Testis (tissue), 3 donors: Measurements from ENCODE around the gene NOS1AP. TPM values are rescaled to one million over a fixed set of nuclear protein-coding genes. Genes with fewer than 3 reads are reported as not detected.

ENCODE experiments used
- DNase-seq: peaks from one replicate; pipeline ENCODE4 v3.0.0-alpha.2; 2019
- H3K27ac ChIP-seq, 2 donors: fragments of 200-600 bp; sonication (generic); one replicate each; pipeline ENCODE4 v1.5.1; 2019
- H3K27me3 ChIP-seq: fragments of 200-600 bp; sonication (generic); one replicate; pipeline ENCODE4 v1.5.1; 2019
- H3K36me3 ChIP-seq: fragments of 200-600 bp; sonication (generic); one replicate; pipeline ENCODE4 v1.5.1; 2017; ENCODE audit warnings: low read depth; ENCODE audit errors: missing control alignments
- H3K4me1 ChIP-seq: fragments of 200-600 bp; sonication (generic); one replicate; pipeline ENCODE4 v1.5.1; 2019
- H3K4me3 ChIP-seq, 2 donors: fragments of 200-600 bp; sonication (generic); one replicate each; pipeline ENCODE4 v1.5.1; 2017 to 2019
- H3K9me3 ChIP-seq: fragments of 200-600 bp; sonication (generic); one replicate; pipeline ENCODE4 v1.5.1; 2017
- POLR2A ChIP-seq: fragments of 450-650 bp; IDR thresholded peaks from one replicate; pipeline ENCODE4 v1.6.1; 2017; ENCODE audit warnings: antibody characterized with exemption, mild to moderate bottlenecking, moderate library complexity
- WGBS, 2 donors: methylation state at CpG; one replicate each; pipeline ENCODE4 v1.1.5; 2018; 5-methylcytosine and 5-hydroxymethylcytosine counted together
- intact Hi-C: fragments of 100-400 bp; cut with DNase I; formaldehyde crosslinking; loops from one replicate; pipeline ENCODE4 v1.15.1; 2023; ENCODE audit warnings: low total_unique reads
- polyA plus RNA-seq: library from polyadenylated mRNA; stranded (reverse); fragments of 350-450 nt; fragmentation: Illumina TruSeq; extraction: RNeasy Lipid Tissue Mini Kit (QIAGEN cat#74804); gene quantifications from one replicate; pipeline ENCODE4 v1.2.3, GENCODE V29; 2014; ENCODE audit warnings: low read depth, low replicate concordance; ENCODE audit not compliant: insufficient read depth
- total RNA-seq, 2 donors: library from RNA; depleted of rRNA; stranded (reverse); fragments of >200 nt; gene quantifications; one replicate each; pipeline ENCODE4 v1.2.3, GENCODE V29; 2016
- TF ChIP-seq, protein P1 (sequence below), 3 experiments: fragments of 450-650 bp in 2 of 3; fragments of 200-600 bp in 1 of 3; sonication (generic) in 1 of 3; IDR thresholded peaks; one replicate each; pipeline ENCODE4 v1.5.1; 2016 to 2019; ENCODE audit warnings: antibody characterized with exemption in 3 of 3, mild to moderate bottlenecking in 2 of 3, moderate library complexity in 1 of 3

Gene NOS1AP
- total and polyA plus RNA-seq, 3 donors from 2014 or later, result 2.1 to 5.1 (median 4.1) TPM

DNA sequence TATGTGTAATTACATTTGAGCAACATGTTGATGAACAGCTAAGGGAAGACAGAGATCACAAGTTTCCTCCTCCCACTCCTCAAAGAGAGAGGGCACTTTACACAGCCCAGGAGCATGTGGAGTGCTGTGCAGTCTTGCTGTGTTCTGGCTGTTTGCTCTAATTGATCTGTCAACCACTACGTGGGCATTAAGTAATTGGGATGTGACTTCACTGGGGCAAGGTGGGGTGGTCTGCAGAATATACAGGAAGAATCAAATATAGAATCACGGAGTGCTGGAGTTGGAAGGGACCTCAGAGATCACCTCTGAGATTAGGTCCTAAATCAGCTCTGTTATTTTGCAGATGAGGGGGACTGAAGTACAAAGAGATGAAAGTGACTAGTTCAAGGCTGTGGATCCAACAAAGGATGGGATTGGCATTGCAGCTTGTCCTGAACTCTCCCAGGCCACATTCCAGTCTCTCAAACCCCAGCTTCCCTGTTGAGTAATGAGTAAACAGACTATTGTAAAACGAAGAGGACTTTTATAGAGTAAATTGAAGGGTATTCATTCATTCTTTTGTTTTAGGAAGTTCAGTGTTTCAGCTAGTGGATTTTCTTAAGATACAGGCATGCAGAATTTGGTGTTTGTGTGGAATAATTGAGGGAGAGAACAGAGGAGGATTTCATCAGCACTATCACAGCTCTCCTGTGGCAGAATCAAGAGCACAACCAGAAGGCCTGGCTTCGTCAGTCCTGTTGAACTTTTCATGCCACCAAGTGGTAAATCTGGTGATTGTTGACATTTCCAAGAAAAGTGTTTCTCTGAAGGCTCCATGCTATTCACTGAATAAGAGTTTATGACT is 22.4 kb downstream of the NOS1AP start:
- no peaks in the 10 kb centered on the region for H3K27me3 ChIP-seq
- H3K36me3 ChIP-seq, result no peaks in the 10 kb centered on the region
- 48 to 63% methylated on average over 4 of the region's 4 CpGs for WGBS, 2 donors
- peaks cover 3% of the 10 kb centered on the region for H3K4me1 ChIP-seq
- no peak for DNase-seq
- TF ChIP-seq, protein P1, sequence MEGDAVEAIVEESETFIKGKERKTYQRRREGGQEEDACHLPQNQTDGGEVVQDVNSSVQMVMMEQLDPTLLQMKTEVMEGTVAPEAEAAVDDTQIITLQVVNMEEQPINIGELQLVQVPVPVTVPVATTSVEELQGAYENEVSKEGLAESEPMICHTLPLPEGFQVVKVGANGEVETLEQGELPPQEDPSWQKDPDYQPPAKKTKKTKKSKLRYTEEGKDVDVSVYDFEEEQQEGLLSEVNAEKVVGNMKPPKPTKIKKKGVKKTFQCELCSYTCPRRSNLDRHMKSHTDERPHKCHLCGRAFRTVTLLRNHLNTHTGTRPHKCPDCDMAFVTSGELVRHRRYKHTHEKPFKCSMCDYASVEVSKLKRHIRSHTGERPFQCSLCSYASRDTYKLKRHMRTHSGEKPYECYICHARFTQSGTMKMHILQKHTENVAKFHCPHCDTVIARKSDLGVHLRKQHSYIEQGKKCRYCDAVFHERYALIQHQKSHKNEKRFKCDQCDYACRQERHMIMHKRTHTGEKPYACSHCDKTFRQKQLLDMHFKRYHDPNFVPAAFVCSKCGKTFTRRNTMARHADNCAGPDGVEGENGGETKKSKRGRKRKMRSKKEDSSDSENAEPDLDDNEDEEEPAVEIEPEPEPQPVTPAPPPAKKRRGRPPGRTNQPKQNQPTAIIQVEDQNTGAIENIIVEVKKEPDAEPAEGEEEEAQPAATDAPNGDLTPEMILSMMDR (IDR thresholded peaks at IDR 0.05), result no peak
- H3K4me3 ChIP-seq, result no peak overlapping the region
- intact Hi-C loops, result no loop called here
- H3K27ac ChIP-seq, result no peak overlapping the region
- H3K9me3 ChIP-seq, result no peaks in the 10 kb centered on the region

DNA sequence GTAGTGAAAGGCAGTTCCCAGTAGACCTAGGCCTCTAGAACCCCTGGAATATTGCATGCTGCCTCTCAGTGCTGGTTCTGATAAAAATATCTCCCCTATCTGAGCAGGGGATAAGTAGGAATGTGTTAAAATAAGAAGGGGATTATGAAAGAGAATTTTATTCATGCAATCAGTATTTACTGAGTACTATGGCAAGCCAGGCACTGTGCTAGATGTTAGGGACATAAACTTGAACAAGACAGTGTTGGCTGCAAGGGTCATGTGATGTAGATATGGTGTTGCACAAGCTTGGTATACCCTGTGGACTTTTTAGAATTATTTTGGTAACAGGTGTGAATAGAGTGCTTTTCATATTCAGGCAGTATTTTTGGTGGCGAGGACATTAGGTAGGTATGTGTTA is 23.6 kb downstream of the NOS1AP start:
- H3K9me3 ChIP-seq, result no peaks in the 10 kb centered on the region
- peaks cover 3% of the 10 kb centered on the region for H3K4me1 ChIP-seq
- H3K27ac ChIP-seq, result no peak overlapping the region
- H3K36me3 ChIP-seq, result no peaks in the 10 kb centered on the region
- TF ChIP-seq POLR2A, result no peak
- TF ChIP-seq, protein P1 (IDR thresholded peaks at IDR 0.05), result no peak
- WGBS, 2 donors, result 95 to 100% methylated on average over 1 of the region's 1 CpG
- H3K4me3 ChIP-seq, result no peak overlapping the region
- no peak for DNase-seq
- H3K27me3 ChIP-seq, result no peaks in the 10 kb centered on the region
- intact Hi-C loops, result no loop called here

DNA sequence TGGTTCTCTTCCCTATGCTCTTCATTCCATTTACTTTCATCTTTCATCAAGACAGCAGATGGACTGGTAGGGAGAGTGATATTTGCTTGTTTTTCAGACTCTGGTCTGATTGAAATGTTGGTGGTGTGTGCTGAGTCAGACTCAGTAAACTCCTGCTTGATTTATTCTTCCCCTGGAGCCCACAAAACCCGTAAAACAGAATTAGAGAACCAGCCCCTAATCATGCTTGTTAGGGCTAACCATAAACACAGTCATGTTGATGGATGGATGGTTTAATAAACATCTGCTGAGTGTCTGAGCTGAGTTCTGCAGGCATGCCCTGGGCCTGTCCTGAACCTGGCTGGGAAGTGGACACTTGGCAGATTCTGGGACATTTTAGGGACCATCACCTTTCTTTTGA is 24.8 kb downstream of the NOS1AP start:
- no peak for DNase-seq
- Histone ChIP-seq H3K27me3 (no peaks in the 10 kb centered on the region), H3K4me1 (peaks cover 3% of the 10 kb centered on the region), H3K36me3 (no peaks in the 10 kb centered on the region), H3K27ac (no peak overlapping the region), H3K4me3 (no peak overlapping the region), H3K9me3 (no peaks in the 10 kb centered on the region)
- WGBS, 2 donors, result 88 to 89% methylated on average over 1 of the region's 1 CpG
- intact Hi-C loops, result no loop called here
- TF ChIP-seq, protein P1 (IDR thresholded peaks at IDR 0.05), result no peak
- no peak for TF ChIP-seq POLR2A

DNA sequence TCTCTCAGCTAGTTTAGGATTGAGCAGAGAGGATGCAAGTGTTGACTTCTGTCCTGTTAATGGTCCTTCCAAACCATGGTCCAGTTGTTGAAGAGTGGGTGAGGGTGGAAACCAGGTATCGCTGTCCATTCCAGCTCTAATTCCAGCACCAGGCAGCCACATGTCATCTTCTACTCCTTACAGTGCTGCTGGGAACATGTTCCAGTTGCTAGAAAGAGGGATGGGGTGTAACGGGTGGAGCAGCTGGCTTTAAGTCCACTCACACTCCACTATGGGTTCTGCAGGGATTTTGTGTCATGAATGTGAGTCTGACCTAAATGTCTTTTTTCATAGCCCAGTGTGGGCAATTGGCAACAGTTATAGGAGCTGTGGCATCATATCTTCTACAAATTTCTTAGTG is 25.2 kb downstream of the NOS1AP start:
- Histone ChIP-seq H3K9me3 (no peaks in the 10 kb centered on the region), H3K27ac (no peak overlapping the region), H3K27me3 (no peaks in the 10 kb centered on the region), H3K4me3 (no peak overlapping the region), H3K4me1 (peaks cover 3% of the 10 kb centered on the region), H3K36me3 (no peaks in the 10 kb centered on the region)
- WGBS, 2 donors, result 89 to 98% methylated on average over 2 of the region's 2 CpGs
- DNase-seq, result no peak
- no peak for TF ChIP-seq POLR2A
- TF ChIP-seq, protein P1 (IDR thresholded peaks at IDR 0.05), result no peak
- intact Hi-C loops, result no loop called here

DNA sequence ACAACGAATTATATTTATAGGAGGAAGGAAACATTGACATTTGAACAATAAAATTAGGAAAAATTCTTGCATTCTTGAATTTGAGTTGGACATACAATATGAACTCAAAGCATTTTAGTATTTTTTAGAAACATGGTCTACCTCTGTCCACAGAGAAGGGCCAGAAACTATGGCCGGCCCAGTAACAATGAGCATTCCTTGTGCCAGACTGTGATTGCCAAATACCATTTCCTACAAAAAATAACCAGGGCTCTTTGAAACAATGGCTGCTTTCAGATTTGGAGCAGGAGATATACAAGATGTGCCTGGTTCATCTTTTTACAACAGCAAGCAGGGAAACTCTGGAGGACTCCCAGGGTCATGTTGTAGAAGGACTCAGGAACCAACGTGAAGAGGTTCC is 38.4 kb downstream of the NOS1AP start:
- WGBS, 2 donors, result 65 to 78% methylated on average over 3 of the region's 3 CpGs
- Histone ChIP-seq H3K9me3 (no peaks in the 10 kb centered on the region), H3K36me3 (no peaks in the 10 kb centered on the region), H3K27ac (no peak overlapping the region), H3K4me3 (no peak overlapping the region), H3K4me1 (no peaks in the 10 kb centered on the region), H3K27me3 (no peaks in the 10 kb centered on the region)
- TF ChIP-seq POLR2A, result no peak
- TF ChIP-seq, protein P1 (IDR thresholded peaks at IDR 0.05), result no peak
- no peak for DNase-seq
- intact Hi-C loops, result no loop called here
